ENCODE measurements around the gene SEMA4G.

SEMA4G gene

DNA sequence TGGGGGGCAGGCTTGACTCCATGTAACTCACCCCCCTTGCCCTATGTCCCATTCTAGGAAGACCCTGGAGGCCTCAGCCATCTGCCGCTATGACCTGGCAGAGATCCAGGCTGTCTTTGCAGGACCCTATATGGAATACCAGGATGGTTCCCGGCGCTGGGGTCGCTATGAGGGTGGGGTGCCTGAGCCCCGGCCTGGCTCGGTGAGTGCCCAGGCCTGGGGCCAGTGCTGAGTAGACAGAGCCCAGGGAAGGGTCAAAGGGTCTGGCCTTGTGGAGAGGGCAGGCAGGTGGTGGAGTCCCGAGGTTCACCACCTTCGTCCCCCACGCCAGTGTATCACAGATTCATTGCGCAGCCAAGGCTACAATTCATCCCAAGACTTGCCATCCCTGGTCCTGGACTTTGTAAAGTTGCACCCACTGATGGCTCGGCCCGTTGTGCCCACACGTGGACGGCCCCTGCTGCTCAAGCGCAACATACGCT lies 10.5 kb downstream of the SEMA4G start:
- no peak overlapping the region for H3K4me3 Mint-ChIP-seq
- peaks cover 2% of the 10 kb centered on the region for H3K36me3 Mint-ChIP-seq

DNA sequence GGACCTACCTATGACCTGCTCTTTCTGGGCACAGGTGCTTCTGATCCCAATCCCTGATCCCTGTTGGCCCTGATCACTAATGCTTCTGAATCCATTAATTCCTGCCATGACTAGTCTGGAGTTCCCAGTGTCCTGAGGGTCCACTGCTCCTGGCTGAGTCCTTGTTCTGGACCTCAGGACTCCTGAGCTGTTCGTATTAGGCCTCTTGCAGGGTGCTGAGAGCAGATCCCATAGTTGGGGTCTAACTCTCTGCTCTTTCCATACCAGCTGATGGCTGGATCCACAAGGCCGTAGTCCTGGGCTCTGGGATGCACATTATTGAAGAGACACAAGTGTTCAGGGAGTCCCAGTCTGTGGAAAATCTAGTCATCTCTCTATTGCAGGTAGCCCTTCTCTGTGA lies 11.0 kb downstream of the SEMA4G start:
- Mint-ChIP-seq H3K36me3 (peaks cover 2% of the 10 kb centered on the region), H3K27me3 (no peaks in the 10 kb centered on the region), H3K4me3 (no peak overlapping the region), H3K9me3 (ENCODE audit: low read depth) (no peaks in the 10 kb centered on the region), H3K27ac (no peak overlapping the region), H3K4me1 (ENCODE audit: low read depth) (no peaks in the 10 kb centered on the region)

More for the DNA sequence above, 10.5 kb downstream of the SEMA4G start:
- Mint-ChIP-seq H3K4me1 (ENCODE audit: low read depth) (no peaks in the 10 kb centered on the region), H3K27ac (no peak overlapping the region), H3K27me3 (no peaks in the 10 kb centered on the region), H3K9me3 (ENCODE audit: low read depth) (no peaks in the 10 kb centered on the region)

DNA sequence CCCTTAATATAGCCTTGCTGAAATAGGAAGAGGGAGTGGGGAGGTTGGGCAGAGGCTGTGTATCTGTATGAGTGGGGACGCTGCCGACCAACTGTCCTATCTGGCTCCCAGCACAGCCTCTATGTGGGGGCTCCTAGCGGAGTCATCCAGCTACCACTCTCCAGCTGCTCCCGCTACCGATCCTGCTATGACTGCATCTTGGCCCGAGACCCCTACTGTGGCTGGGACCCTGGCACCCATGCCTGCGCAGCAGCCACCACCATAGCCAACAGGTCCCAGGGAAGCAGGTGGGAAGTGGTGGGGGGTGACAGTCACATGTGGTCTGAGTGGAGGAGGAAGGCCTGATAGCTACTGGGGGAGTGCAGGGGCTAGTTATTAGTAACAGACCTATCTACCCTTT lies 11.4 kb downstream of the SEMA4G start:
- Mint-ChIP-seq H3K4me1 (ENCODE audit: low read depth) (peaks cover 4% of the 10 kb centered on the region), H3K27me3 (no peaks in the 10 kb centered on the region), H3K9me3 (ENCODE audit: low read depth) (no peaks in the 10 kb centered on the region), H3K36me3 (peaks cover 2% of the 10 kb centered on the region), H3K4me3 (no peak overlapping the region), H3K27ac (no peak overlapping the region)

DNA sequence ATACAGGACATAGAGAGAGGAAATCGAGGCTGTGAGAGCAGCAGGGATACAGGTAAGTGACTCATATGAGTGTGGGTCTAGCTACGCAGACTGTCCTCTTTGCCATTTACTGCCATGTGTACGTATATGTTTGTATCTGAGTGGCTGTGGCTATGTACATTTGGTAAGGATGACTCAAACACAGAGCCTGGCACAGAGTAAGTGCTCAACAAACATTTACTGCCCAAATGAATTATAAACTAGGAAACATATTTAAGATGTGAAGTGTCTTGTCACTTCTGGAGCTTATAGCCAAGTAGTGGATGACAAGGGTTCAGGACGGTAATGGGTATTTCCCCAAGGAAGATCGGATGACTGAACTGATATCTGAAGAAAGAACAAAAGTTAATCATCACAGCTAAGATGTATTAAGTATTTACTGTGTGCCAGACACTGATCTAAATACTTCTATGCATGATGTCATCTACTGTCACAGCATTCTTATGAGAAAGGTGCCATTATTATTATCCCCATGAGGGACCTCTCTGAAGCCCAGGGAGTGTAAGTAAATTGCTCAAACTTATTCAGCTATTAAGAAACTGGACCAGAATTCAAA lies 12.0 kb downstream of the SEMA4G start:
- peaks cover 10% of the 10 kb centered on the region for H3K4me1 Mint-ChIP-seq (ENCODE audit: low read depth)

DNA sequence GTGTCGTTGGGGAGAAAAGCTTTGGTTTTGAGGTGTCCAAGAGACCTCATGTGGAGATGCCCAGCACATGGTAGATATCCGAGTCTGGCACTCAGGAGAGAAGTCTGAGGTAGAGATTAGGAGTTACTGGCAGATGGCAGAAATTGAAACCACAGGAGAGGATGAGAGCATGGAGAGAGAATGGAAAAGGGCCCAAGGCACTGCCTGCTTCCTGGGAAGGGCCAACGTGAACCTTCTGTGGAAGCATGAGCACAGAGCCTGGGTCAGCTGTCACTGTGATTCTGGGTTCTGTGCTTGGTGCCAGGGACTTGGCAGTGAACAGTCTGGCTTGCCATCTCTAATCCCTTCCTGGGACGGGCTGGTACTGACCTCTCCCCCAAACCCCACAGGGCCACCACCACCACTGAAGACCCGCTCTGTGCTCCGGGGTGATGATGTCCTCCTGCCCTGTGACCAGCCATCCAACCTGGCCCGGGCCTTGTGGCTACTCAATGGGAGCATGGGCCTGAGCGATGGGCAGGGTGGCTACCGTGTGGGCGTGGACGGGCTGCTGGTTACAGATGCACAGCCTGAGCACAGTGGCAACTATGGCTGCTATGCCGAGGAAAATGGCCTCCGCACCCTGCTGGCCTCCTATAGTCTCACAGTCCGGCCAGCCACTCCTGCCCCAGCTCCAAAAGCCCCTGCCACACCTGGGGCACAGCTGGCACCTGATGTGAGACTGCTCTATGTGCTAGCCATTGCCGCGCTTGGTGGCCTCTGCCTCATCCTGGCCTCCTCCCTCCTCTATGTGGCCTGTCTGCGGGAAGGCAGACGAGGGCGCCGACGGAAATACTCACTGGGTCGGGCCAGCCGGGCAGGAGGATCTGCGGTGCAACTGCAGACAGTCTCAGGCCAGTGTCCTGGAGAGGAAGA lies 13.9 kb downstream of the SEMA4G start:
- H3K27ac Mint-ChIP-seq, result no peak overlapping the region
- peaks cover 22% of the 10 kb centered on the region for H3K4me1 Mint-ChIP-seq (ENCODE audit: low read depth)
- H3K27me3 Mint-ChIP-seq, result no peaks in the 10 kb centered on the region
- H3K9me3 Mint-ChIP-seq (ENCODE audit: low read depth), result no peaks in the 10 kb centered on the region
- peaks cover 8% of the 10 kb centered on the region for H3K36me3 Mint-ChIP-seq
- H3K4me3 Mint-ChIP-seq, result no peak overlapping the region

More for the DNA sequence above, 12.0 kb downstream of the SEMA4G start:
- H3K36me3 Mint-ChIP-seq, result peaks cover 2% of the 10 kb centered on the region
- H3K4me3 Mint-ChIP-seq, result no peak overlapping the region
- H3K27ac Mint-ChIP-seq, result no peak overlapping the region
- H3K9me3 Mint-ChIP-seq (ENCODE audit: low read depth), result no peaks in the 10 kb centered on the region
- no peaks in the 10 kb centered on the region for H3K27me3 Mint-ChIP-seq

DNA sequence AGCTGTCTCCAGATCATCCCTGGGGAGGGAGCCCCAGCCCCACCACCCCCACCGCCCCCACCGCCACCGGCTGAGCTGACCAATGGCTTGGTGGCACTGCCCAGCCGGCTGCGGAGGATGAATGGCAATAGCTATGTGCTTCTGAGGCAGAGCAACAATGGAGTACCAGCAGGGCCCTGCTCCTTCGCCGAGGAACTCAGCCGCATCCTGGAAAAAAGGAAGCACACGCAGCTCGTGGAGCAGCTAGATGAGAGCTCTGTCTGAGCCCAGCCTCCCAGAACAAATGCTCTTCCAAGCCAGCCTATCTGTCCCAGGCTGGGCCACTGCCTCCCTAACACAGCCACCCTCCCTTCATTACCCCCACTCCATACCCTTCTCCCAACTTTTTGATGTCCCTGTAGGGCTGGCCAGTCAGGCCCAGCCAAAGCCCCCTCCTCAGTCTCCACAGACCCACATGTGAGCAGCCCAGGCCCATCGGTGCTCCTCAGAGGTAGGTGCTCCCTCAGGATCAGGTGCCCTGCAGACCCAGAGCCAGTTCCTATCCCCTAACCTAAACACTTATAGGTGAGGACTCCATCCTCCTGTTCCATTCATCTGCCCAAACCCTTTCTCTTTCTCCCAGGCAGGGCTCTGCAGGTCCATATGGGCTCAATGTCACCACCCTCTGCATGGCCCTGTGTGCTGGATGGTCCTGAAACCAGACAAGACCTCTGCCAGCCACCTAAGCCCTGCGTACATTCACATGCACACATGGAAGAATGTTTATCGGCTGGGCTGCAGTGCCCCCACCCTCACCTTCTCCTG lies 14.8 kb downstream of the SEMA4G start:
- Mint-ChIP-seq H3K9me3 (ENCODE audit: low read depth) (no peaks in the 10 kb centered on the region), H3K4me3 (no peak overlapping the region), H3K27ac (no peak overlapping the region), H3K27me3 (no peaks in the 10 kb centered on the region), H3K4me1 (ENCODE audit: low read depth) (peaks cover 24% of the 10 kb centered on the region), H3K36me3 (peaks cover 8% of the 10 kb centered on the region)

DNA sequence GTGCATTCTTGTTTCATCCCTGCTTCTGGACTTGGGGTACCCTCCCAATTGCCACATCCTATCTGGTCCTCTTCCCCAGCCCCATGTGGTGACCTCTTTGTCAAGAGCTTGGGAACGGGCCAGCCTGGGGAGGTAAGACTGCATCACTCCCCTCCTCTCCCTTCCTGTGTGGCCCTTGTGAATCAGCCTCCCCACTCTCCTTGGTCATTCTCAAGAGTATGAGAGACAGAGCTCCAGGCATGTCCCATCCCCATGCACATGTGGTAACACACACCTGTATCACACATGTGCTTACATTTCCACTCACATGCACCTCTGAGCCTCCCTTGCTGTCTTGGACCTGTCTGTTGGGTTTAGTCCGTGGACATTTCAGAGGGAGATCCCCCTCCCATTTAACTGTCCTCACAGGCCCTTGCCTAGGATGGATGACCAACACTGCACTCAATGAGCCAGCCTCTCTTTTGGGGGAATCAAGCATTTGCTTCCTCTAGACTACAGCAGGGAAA lies 15.4 kb downstream of the SEMA4G start:
- Mint-ChIP-seq H3K4me1 (ENCODE audit: low read depth) (peaks cover 30% of the 10 kb centered on the region), H3K4me3 (no peak overlapping the region), H3K27me3 (no peaks in the 10 kb centered on the region), H3K9me3 (ENCODE audit: low read depth) (no peaks in the 10 kb centered on the region), H3K27ac (no peak overlapping the region), H3K36me3 (peaks cover 8% of the 10 kb centered on the region)

DNA sequence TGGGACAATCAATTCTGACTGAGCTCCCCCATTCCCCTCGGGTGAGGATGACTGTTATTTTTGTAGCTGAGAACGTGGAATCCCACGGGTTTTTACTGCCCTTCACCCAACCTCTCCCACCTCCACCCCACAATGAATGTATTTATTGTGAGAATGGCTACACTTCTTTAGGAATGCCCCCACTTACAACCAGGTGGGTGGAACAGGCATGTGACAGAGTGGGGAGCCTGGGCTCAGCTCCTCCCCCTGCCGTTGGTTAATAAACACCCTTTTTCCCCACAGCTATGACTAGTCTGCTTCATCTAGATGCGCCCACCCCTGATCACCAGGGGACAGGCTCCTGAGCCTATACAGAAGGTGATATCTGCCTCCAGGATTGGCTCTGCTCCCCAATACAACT lies 16.0 kb downstream of the SEMA4G start:
- Mint-ChIP-seq H3K27ac (no peak overlapping the region), H3K27me3 (no peaks in the 10 kb centered on the region), H3K4me1 (ENCODE audit: low read depth) (peaks cover 34% of the 10 kb centered on the region)

DNA sequence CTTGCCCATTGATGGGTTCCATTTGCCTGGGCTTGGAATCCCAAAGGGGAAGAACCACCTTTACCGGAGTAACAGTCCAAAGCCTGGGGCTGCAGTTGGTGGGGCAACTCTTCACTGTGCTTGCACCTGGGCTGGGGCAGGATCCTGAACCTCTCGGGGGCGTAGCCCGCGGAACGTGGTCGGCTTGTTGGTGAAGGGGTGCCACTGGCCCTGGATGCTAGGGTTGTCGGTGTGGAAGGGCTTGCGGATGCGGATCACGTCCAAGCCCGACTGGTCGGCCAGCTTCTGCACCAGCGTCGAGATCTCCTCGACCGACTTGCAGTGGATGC lies 17.3 kb downstream of the SEMA4G start:
- peaks cover 19% of the 10 kb centered on the region for H3K36me3 Mint-ChIP-seq
- peak overlapping the region; percentile 99 for H3K4me3 Mint-ChIP-seq
- H3K27ac Mint-ChIP-seq, result peak overlapping the region; percentile 99
- peaks cover 44% of the 10 kb centered on the region for H3K4me1 Mint-ChIP-seq (ENCODE audit: low read depth)
- H3K9me3 Mint-ChIP-seq (ENCODE audit: low read depth), result no peaks in the 10 kb centered on the region
- no peaks in the 10 kb centered on the region for H3K27me3 Mint-ChIP-seq

More for the DNA sequence above, 16.0 kb downstream of the SEMA4G start:
- H3K9me3 Mint-ChIP-seq (ENCODE audit: low read depth), result no peaks in the 10 kb centered on the region
- peaks cover 9% of the 10 kb centered on the region for H3K36me3 Mint-ChIP-seq
- H3K4me3 Mint-ChIP-seq, result peak overlapping the region; percentile 99

DNA sequence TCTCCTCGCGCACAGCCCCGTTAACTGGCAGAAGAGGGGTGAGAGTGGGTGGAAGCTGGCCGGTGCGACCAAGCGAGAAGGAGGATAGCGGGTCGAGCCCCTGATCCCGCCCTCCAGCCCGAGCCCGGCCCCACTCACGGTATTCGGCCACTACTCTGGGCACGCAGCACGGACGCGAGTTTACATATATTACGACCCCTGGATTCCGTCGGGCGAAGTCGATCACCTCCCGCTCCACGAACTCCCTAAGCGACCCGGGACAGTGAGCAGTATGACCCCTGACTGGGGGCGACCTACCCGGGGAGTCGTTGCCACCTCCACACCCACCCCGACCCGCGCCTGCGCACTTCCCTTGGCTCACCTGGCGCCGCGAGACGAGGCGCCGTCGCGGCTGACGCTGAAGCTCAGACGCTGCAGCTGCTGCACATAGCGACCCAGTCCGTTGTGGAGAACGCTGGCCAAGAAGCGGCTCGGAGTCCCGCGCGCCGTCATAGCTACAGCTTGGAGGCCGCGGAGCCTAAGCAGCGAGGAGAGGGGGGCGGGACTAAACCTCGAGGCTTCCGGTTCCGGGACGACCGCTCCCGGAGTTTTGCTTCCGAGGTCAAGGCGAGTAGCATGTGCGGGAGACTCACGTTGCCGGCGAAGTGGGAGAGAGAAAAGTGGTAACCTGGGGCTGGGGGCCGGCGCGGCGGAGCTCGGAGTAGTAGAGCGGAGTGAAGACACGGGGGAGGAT lies 17.8 kb downstream of the SEMA4G start, which contains the start of the genes MRPL43 and TWNK:
Gene MRPL43 (minus strand): TSS at position 546 of the 733 bp plus-strand sequence. CDS start 54 bp downstream, at position 492.
Gene TWNK (plus strand): TSS at position 592 of the 733 bp plus-strand sequence. CDS start 668 bp downstream, outside the sequence.
- no peaks in the 10 kb centered on the region for H3K27me3 Mint-ChIP-seq
- H3K4me3 Mint-ChIP-seq, result peak within 1 kb of the TSS; percentile 99
- H3K9me3 Mint-ChIP-seq (ENCODE audit: low read depth), result no peaks in the 10 kb centered on the region
- H3K36me3 Mint-ChIP-seq, result peaks cover 17% of the 10 kb centered on the region
- peaks cover 44% of the 10 kb centered on the region for H3K4me1 Mint-ChIP-seq (ENCODE audit: low read depth)
- H3K27ac Mint-ChIP-seq, result peak within 1 kb of the TSS; percentile 99

DNA sequence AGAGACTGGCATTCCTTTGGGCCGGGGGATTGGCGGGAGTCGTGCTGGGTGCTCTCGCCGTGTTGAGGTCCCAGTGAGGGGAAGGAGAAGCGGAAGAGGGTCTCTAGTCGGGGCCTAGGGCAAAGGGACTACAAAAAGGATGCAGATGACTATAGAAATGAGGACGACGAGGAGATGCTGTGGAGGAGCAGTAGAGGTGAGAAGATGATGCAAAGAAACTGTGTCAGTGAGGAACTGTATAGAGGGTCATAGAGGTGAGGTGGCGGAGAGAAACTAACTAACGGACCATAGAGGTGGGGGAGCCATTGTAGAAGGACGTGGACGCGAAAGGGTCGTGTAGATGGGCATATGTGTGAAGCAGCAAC lies 18.4 kb downstream of the SEMA4G start:
- Mint-ChIP-seq H3K36me3 (peaks cover 17% of the 10 kb centered on the region), H3K27me3 (no peaks in the 10 kb centered on the region), H3K27ac (peak overlapping the region; percentile 99), H3K9me3 (ENCODE audit: low read depth) (no peaks in the 10 kb centered on the region), H3K4me1 (ENCODE audit: low read depth) (peaks cover 44% of the 10 kb centered on the region), H3K4me3 (peak overlapping the region; percentile 99)

DNA sequence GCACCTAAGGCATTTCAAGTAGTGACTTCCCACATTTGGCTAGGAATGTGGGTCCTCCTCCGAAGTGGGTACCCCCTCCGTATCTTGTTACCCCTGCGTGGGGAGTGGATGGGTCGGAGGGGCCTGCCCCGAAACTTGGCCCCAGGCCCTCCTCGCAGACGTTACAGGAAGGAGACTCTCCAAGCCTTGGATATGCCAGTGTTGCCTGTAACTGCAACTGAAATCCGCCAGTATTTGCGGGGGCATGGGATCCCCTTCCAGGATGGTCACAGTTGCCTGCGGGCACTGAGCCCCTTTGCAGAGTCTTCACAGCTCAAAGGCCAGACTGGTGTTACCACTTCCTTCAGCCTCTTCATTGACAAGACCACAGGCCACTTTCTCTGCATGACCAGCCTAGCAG lies 18.9 kb downstream of the SEMA4G start:
- no peaks in the 10 kb centered on the region for H3K27me3 Mint-ChIP-seq
- H3K36me3 Mint-ChIP-seq, result peaks cover 17% of the 10 kb centered on the region
- H3K4me3 Mint-ChIP-seq, result peak overlapping the region; percentile 99
- H3K4me1 Mint-ChIP-seq (ENCODE audit: low read depth), result peaks cover 44% of the 10 kb centered on the region
- H3K27ac Mint-ChIP-seq, result peak overlapping the region; percentile 99
- no peaks in the 10 kb centered on the region for H3K9me3 Mint-ChIP-seq (ENCODE audit: low read depth)

DNA sequence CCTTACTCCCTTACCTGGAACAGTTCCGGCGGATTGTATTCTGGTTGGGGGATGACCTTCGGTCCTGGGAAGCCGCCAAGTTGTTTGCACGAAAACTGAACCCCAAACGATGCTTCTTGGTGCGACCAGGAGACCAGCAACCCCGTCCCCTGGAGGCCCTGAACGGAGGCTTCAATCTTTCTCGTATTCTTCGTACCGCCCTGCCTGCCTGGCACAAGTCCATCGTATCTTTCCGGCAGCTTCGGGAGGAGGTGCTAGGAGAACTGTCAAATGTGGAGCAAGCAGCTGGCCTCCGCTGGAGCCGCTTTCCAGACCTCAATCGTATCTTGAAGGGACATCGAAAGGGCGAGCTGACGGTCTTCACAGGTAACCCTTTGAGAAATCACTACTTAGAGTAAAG lies 19.8 kb downstream of the SEMA4G start:
- no peaks in the 10 kb centered on the region for H3K9me3 Mint-ChIP-seq (ENCODE audit: low read depth)

More for the DNA sequence above, 19.8 kb downstream of the SEMA4G start:
- H3K4me1 Mint-ChIP-seq (ENCODE audit: low read depth), result peaks cover 44% of the 10 kb centered on the region
- H3K4me3 Mint-ChIP-seq, result peak overlapping the region; percentile 99
- peaks cover 17% of the 10 kb centered on the region for H3K36me3 Mint-ChIP-seq
- H3K27me3 Mint-ChIP-seq, result no peaks in the 10 kb centered on the region
- H3K27ac Mint-ChIP-seq, result no peak overlapping the region
